Measurements from ENCODE around the gene FLT1. TPM values are rescaled to one million over a fixed set of nuclear protein-coding genes. Genes with fewer than 3 reads are reported as not detected.

FLT1 gene
- total RNA-seq, 1 experiment from 2014 or later, result 0.25 TPM

DNA sequence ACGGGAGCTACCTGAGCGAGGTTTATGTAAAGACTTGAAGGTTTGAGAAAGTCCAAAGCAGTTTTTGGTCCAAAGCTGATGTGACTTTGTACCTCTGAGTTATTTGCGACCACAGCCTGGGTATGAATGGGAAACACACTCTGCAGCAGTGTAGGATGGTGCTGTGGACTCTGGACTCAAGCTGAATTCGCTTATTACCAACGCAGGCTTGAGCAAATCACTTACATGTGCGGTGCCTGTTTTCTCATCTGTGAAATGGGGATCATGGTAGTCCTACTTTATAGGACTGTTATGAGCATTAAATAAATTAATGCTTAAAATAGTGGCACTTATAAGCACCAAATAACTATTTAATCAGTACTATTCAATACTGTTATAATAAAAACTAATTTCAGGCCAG, 180.0 kb downstream of the FLT1 start:
- CTCF ChIA-PET, result interaction anchor here (1.5 kb wide), 1 partner anchor 482 kb away, joined by 4 read pairs; no protein-coding TSS in a partner anchor
- Histone ChIP-seq H3K79me2 (ENCODE audit: insufficient read depth, low read length) (no peaks in the 10 kb centered on the region), H3K4me2 (ENCODE audit: low read length) (no peak overlapping the region), H2AFZ (ENCODE audit: low read depth, low read length, poor library complexity, severe bottlenecking) (no peak overlapping the region), H3K9ac (ENCODE audit: low read length) (no peak overlapping the region), H3K4me3 (replicated peaks in 1 of 2; ENCODE audit: low read depth in 1 of 2, low read length in 2 of 2) (no peak overlapping the region), H3K9me2 (ENCODE audit: insufficient read depth) (no peaks in the 10 kb centered on the region), H3K4me1 (ENCODE audit: control insufficient read depth in 1 of 2, insufficient read depth in 2 of 2, low read length in 2 of 2) (no peaks in the 10 kb centered on the region), H3K27ac (ENCODE audit: low read depth, low read length) (no peak overlapping the region), H3K36me3 (ENCODE audit: control insufficient read depth in 1 of 2, insufficient read depth in 2 of 2, low read length in 2 of 2) (no peaks in the 10 kb centered on the region), H4K20me1 (ENCODE audit: insufficient read depth) (no peaks in the 10 kb centered on the region), H3K27me3 (ENCODE audit: insufficient read depth, low read length) (no peaks in the 10 kb centered on the region), H3K9me3 (ENCODE audit: control insufficient read depth in 1 of 2, insufficient read depth in 1 of 2, low read depth in 1 of 2, low read length in 2 of 2) (no peaks in the 10 kb centered on the region)
- BruUV-seq (replicated peaks), result no TSS peak
- TF ChIP-seq YY1 (IDR thresholded peaks at IDR 0.05; ENCODE audit: extremely low read depth, insufficient replicate concordance, low read depth, low read length), result no peak
- ATAC-seq, result no peak
- POLR2A ChIA-PET, result no interaction called here
- RAD21 ChIA-PET (ENCODE audit: low non-redundant PET in 1 of 2, low total read pairs in 2 of 2, uncharacterized antibody in 2 of 2, unreplicated experiment in 2 of 2), result no interaction called here
- intact Hi-C loops (cut with micrococcal nuclease), result no loop called here
- no peak for DNase-seq (ENCODE audit: low read depth, low spot score)

GRCh38 chr13:28313579-28313978, 181.3 kb downstream of the FLT1 start:
- H3K79me2 ChIP-seq (ENCODE audit: insufficient read depth, low read length), result no peaks in the 10 kb centered on the region

More at GRCh38 chr13:28313579-28313978, 181.3 kb downstream of the FLT1 start:
- no peaks in the 10 kb centered on the region for H3K9me3 ChIP-seq (ENCODE audit: control insufficient read depth in 1 of 2, insufficient read depth in 1 of 2, low read depth in 1 of 2, low read length in 2 of 2)
- no peaks in the 10 kb centered on the region for H3K27me3 ChIP-seq (ENCODE audit: insufficient read depth, low read length)
- ChIA-PET POLR2A (no interaction called here), RAD21 (ENCODE audit: low non-redundant PET in 1 of 2, low total read pairs in 2 of 2, uncharacterized antibody in 2 of 2, unreplicated experiment in 2 of 2) (no interaction called here), CTCF (no interaction called here)
- no peak overlapping the region for H3K27ac ChIP-seq (ENCODE audit: low read depth, low read length)
- H2AFZ ChIP-seq (ENCODE audit: low read depth, low read length, poor library complexity, severe bottlenecking), result no peak overlapping the region
- H3K9ac ChIP-seq (ENCODE audit: low read length), result no peak overlapping the region
- H3K36me3 ChIP-seq (ENCODE audit: control insufficient read depth in 1 of 2, insufficient read depth in 2 of 2, low read length in 2 of 2), result no peaks in the 10 kb centered on the region
- ATAC-seq (peak; percentile 69), DNase-seq (ENCODE audit: low read depth, low spot score) (peak; percentile 28)
- no peaks in the 10 kb centered on the region for H3K4me1 ChIP-seq (ENCODE audit: control insufficient read depth in 1 of 2, insufficient read depth in 2 of 2, low read length in 2 of 2)
- TF ChIP-seq ZFX (IDR thresholded peaks at IDR 0.05) (no peak), ZBTB33 (IDR thresholded peaks at IDR 0.05; ENCODE audit: extremely low read depth, insufficient replicate concordance, low read length) (no peak), CTCF (IDR thresholded peaks at IDR 0.05 in 2 of 3, conservative IDR thresholded peaks at IDR 0.05 in 1 of 3; ENCODE audit: borderline replicate concordance in 1 of 3, insufficient read depth in 1 of 3, low read depth in 2 of 3, low read length in 2 of 3) (peak in 2 of 3 experiments; percentile 46 to 51; a peak in 4 of 6 replicates), RAD21 (IDR thresholded peaks at IDR 0.05; ENCODE audit: low read depth) (peak; percentile 21; the same call in 1 of the 2 replicates)
- no peaks in the 10 kb centered on the region for H3K9me2 ChIP-seq (ENCODE audit: insufficient read depth)
- no peak overlapping the region for H3K4me3 ChIP-seq (replicated peaks in 1 of 2; ENCODE audit: low read depth in 1 of 2, low read length in 2 of 2)
- H4K20me1 ChIP-seq (ENCODE audit: insufficient read depth), result no peaks in the 10 kb centered on the region
- BruUV-seq (replicated peaks), result no TSS peak
- intact Hi-C loops (cut with micrococcal nuclease), result no loop called here
- no peak overlapping the region for H3K4me2 ChIP-seq (ENCODE audit: low read length)
